Skeletal muscle cell (primary cell): ENCODE data around the gene FAM174C.

ENCODE experiments used
- DNase-seq: peaks from one replicate; pipeline ENCODE4 v3.0.0-alpha.2; 2010; ENCODE audit warnings: low read depth
- H3K4me3 ChIP-seq: 2 replicates; pipeline ENCODE4 v1.5.1; 2011; ENCODE audit warnings: low read depth, mild to moderate bottlenecking, control low read depth, low read length, moderate library complexity

Gene FAM174C

GRCh38 chr19:1259206-1259875 lies 16.0 kb upstream of the FAM174C start:
- DNase-seq = no peak
- H3K4me3 ChIP-seq = no peak overlapping the region

- peak overlapping the region; percentile 27 for H3K4me3 ChIP-seq
- no peak for DNase-seq
Measured at GRCh38 chr19:1259876-1260748, 15.2 kb upstream of the FAM174C start.

GRCh38 chr19:1260749-1261537 lies 14.4 kb upstream of the FAM174C start:
- DNase-seq = peak; percentile 84
- peak overlapping the region; percentile 69 for H3K4me3 ChIP-seq

- H3K4me3 ChIP-seq = peak overlapping the region; percentile 69
- DNase-seq = no peak
Measured at GRCh38 chr19:1261538-1261797, 13.9 kb upstream of the FAM174C start.

- H3K4me3 ChIP-seq = peak overlapping the region; percentile 69
- no peak for DNase-seq
Measured at GRCh38 chr19:1261798-1262622, 13.3 kb upstream of the FAM174C start.

- H3K4me3 ChIP-seq = peak overlapping the region; percentile 69
- DNase-seq = no peak
Measured at GRCh38 chr19:1262623-1263123, 12.7 kb upstream of the FAM174C start.

GRCh38 chr19:1263188-1263587 lies 12.1 kb upstream of the FAM174C start:
- DNase-seq = no peak
- no peak overlapping the region for H3K4me3 ChIP-seq

- DNase-seq = peak; percentile 54
- no peak overlapping the region for H3K4me3 ChIP-seq
Measured at GRCh38 chr19:1264801-1265614, 10.3 kb upstream of the FAM174C start.

- DNase-seq = peak; percentile 66
- H3K4me3 ChIP-seq = peak overlapping the region; percentile 56
Measured at GRCh38 chr19:1265615-1266128, 9.7 kb upstream of the FAM174C start.

GRCh38 chr19:1266129-1266915 lies 9.0 kb upstream of the FAM174C start:
- DNase-seq = no peak
- peak overlapping the region; percentile 56 for H3K4me3 ChIP-seq

GRCh38 chr19:1266916-1267476 lies 8.3 kb upstream of the FAM174C start:
- DNase-seq = no peak
- peak overlapping the region; percentile 56 for H3K4me3 ChIP-seq

GRCh38 chr19:1267477-1268225 lies 7.7 kb upstream of the FAM174C start:
- no peak for DNase-seq
- peak overlapping the region; percentile 56 for H3K4me3 ChIP-seq

GRCh38 chr19:1268226-1269064 lies 6.9 kb upstream of the FAM174C start:
- no peak for DNase-seq
- no peak overlapping the region for H3K4me3 ChIP-seq

GRCh38 chr19:1269065-1269477 lies 6.3 kb upstream of the FAM174C start, which contains the start of gene CIRBP:
Gene CIRBP (plus strand): TSS chr19:1269332. CDS start chr19:1270934, 1,602 bp downstream.
- DNase-seq = peak; percentile 95
- peak within 1 kb of the TSS; percentile 69 for H3K4me3 ChIP-seq

- DNase-seq = peak; percentile 67
- peak overlapping the region; percentile 69 for H3K4me3 ChIP-seq
Measured at GRCh38 chr19:1269478-1270212, 5.7 kb upstream of the FAM174C start.
